NB4 (cell line): Measurements from ENCODE around the gene PHLDA3.
A peak's percentile ranks its signal among the peaks of the same experiment; 100 is the strongest.

Experiments used
- DNase-seq: peaks from one replicate; pipeline ENCODE4 v3.0.0; 2010; ENCODE audit warnings: low read depth
- H3K4me3 ChIP-seq: one replicate; pipeline ENCODE4 v1.5.1; 2011; ENCODE audit warnings: mild to moderate bottlenecking, low read depth, low read length, moderate library complexity
- MYC ChIP-seq: IDR thresholded peaks from 2 replicates; pipeline ENCODE4 v1.6.1; 2011; ENCODE audit warnings: low read depth, low read length
- POLR2A ChIP-seq: IDR thresholded peaks from 2 replicates; pipeline ENCODE4 v1.6.1; 2011; ENCODE audit warnings: mild to moderate bottlenecking; ENCODE audit not compliant: insufficient read length; ENCODE audit errors: extremely low read depth
- TF ChIP-seq, protein P1 (sequence below): IDR thresholded peaks from 2 replicates; pipeline ENCODE4 v1.6.1; 2011; ENCODE audit warnings: low read depth, low read length
- TF ChIP-seq, protein P2 (sequence below): IDR thresholded peaks from one replicate; pipeline ENCODE4 v1.5.1; 2012; ENCODE audit warnings: low read depth, low read length

Gene PHLDA3

DNA sequence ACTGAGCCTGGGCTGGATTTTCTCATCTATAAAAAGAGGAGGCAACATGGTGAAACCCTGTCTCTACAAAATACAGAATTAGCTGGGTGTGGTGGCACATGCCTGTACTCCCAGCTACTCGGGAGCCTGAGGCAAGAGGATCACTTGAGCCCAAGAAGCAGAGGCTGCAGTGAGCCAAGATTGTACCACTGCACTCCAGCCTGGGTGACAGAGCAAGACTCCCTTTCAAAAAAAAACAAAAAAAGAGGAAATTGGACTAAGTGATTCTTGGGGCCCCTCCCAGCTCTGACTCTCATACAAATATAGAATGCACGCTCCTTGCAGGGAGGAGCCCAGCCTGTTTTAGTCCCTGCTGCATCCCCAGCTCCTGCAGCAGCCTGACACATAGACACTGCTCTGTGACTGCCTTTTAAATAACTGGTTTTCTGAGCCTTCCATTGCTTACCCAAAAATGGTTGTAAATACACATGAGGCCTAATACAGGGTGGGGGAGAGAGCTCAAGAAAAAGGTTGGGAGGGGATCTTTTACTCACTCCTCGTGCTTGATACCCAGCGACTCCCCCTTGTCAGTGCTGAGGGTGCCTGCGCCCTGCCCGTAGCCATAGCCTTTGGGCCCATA lies 20.8 kb upstream of the PHLDA3 start:
- TF ChIP-seq, protein P1, sequence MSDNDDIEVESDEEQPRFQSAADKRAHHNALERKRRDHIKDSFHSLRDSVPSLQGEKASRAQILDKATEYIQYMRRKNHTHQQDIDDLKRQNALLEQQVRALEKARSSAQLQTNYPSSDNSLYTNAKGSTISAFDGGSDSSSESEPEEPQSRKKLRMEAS: no peak
- DNase-seq: peak; percentile 28
- no peak overlapping the region for H3K4me3 ChIP-seq

DNA sequence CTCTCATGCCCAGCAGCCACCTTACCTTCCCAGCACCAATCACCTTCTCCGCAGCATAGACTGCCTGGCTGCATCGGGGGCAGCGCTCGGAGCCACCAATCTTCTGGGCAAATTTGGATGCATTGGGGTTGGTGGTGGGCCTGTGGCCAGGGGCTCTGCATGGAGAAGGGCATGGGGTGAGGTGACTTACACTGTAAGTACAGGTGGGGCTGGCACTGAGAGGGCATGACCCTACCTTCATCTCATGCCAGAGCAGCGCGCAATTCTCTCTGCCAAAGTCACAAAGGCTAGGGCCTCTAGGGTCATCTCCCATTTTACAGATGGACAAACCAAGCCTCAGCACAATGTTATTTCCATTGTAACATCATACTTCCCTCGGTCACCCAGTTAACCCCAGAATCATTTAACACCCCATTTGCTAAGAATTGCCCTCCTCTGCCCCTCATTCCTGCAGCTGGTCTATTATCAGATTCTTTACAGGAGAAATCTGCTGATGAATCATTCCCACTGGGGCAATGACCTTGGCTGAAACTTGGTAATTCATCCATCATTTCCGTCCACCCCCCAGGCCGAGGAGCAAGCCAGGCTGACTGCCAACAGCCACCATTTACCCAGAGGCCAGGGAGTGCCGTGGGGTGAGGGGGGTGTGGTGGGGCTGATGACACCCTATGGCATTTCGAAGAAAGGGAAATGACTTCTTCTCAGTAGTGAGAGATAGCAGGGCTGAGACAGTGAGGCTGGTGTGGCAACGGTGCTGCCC lies 20.0 kb upstream of the PHLDA3 start:
- DNase-seq: no peak

DNA sequence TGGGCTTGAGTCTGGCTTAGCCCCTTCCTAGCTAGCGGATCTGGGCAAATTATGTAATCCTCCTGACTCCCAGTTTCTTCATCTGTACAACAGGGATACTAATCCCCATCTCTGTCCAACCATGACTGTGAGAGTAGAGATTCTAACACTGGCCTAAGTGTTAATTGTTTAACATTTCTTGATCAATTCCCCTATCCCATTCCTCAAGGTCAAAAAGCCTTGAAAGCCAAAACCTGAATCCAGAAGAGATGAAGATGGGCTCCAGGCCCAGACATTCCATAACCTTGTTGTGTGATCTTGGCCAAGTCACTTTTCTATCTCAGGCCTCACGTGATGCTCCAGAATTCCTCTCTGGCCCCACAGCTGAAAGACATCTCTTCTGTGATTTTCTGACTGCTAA lies 18.8 kb upstream of the PHLDA3 start:
- H3K4me3 ChIP-seq: no peak overlapping the region
- no peak for DNase-seq
- TF ChIP-seq, protein P1: no peak
- TF ChIP-seq POLR2A (no peak), MYC (no peak)
- TF ChIP-seq, protein P2, sequence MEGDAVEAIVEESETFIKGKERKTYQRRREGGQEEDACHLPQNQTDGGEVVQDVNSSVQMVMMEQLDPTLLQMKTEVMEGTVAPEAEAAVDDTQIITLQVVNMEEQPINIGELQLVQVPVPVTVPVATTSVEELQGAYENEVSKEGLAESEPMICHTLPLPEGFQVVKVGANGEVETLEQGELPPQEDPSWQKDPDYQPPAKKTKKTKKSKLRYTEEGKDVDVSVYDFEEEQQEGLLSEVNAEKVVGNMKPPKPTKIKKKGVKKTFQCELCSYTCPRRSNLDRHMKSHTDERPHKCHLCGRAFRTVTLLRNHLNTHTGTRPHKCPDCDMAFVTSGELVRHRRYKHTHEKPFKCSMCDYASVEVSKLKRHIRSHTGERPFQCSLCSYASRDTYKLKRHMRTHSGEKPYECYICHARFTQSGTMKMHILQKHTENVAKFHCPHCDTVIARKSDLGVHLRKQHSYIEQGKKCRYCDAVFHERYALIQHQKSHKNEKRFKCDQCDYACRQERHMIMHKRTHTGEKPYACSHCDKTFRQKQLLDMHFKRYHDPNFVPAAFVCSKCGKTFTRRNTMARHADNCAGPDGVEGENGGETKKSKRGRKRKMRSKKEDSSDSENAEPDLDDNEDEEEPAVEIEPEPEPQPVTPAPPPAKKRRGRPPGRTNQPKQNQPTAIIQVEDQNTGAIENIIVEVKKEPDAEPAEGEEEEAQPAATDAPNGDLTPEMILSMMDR: no peak

More for the DNA sequence above, 20.0 kb upstream of the PHLDA3 start:
- TF ChIP-seq, protein P2: no peak
- TF ChIP-seq POLR2A (no peak), MYC (no peak)
- TF ChIP-seq, protein P1: no peak
- no peak overlapping the region for H3K4me3 ChIP-seq

DNA sequence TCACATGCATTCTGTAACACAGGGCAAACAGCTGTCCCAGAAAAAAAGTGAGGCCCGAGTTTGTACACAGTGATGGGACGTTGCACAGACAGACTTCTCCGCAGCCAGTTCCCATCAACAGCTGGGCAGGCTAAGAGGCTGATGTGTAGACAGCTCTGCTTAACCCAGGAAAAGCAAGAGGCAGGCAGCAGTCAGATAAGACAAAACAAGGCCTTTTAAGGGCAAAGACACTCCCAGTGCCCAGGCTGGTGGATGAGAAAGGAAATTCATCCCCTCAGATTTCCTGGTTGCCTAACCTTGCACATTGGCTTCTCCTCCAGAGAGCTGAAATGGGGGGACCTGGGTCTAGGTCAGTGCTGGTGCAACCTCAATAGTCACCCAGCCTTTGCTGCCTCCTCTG lies 17.2 kb upstream of the PHLDA3 start:
- no peak overlapping the region for H3K4me3 ChIP-seq
- DNase-seq: no peak
- TF ChIP-seq, protein P2: no peak
- no peak for TF ChIP-seq POLR2A
- TF ChIP-seq MYC: no peak
- TF ChIP-seq, protein P1: no peak

DNA sequence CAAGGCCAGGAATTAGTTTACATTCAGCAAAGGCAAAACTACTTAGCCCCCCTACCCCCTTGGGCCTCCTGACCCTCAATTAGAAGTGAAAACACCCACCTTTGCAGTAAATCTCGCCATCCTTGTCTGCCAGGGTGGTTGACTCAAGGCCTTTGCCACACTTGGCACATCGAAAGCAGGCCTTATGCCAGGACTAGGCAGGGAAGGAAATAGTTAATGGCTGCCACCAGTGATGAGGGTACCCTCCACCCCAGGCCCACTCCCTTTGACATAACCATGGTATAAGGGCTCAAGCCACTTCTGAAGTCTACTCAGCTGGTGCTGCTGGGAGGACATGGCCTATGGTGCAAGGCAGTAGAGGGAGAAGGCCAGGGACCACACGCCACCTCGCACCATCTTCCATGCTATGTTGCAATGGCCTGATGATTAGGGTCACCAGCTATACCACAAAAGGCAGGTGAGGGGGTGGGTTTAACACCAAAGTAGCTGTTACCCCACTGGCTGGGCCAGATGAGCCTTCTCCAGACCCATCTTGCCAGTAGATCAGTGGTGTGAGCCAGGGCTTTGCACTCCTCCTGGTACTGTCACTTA lies 16.3 kb upstream of the PHLDA3 start:
- H3K4me3 ChIP-seq: no peak overlapping the region
- TF ChIP-seq POLR2A (no peak), MYC (no peak)
- TF ChIP-seq, protein P1: no peak
- TF ChIP-seq, protein P2: no peak
- no peak for DNase-seq

DNA sequence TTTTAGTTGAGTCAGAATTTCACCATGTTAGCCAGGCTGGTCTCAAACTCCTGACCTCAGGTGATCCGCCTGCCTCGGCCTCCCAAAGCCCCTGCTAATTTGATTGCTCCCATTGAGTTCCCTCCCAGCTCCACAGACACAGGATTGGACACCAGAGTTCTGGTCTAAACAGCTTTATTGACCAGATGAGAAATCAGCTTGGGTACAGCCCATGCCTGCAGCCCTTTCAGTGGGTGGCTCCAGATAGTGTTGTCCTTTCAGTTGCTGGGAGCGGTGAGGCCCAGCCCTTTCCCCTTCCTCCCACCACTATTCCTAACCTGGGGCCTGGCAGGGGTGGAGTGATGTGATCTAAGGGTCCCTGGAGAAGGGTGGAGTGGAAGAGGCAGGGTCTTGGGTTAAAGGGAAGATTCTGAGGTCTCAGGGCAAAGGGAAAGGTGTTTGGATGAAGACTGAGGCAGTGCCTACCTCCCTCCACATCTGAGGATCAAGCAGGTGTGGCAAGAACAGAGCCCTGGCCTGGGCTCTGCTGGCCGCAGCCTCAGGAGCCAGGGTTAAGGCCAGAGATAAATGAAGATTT lies 14.5 kb upstream of the PHLDA3 start:
- H3K4me3 ChIP-seq: no peak overlapping the region
- DNase-seq: no peak
- TF ChIP-seq, protein P2: no peak
- TF ChIP-seq, protein P1: no peak
- no peak for TF ChIP-seq POLR2A
- no peak for TF ChIP-seq MYC
